GM23248 (cell line): Measurements from ENCODE around the gene HOXB6.

Experiments used
- EZH2 ChIP-seq: fragments of 200-600 bp; sonication (generic); IDR thresholded peaks from 2 replicates; pipeline ENCODE4 v1.6.1; 2018; ENCODE audit warnings: antibody characterized with exemption, mild to moderate bottlenecking; ENCODE audit not compliant: insufficient read depth, poor library complexity, severe bottlenecking
- EZH2phosphoT487 ChIP-seq: fragments of 200-600 bp; sonication (generic); IDR thresholded peaks from 2 replicates; pipeline ENCODE4 v1.6.1; 2018; ENCODE audit warnings: antibody characterized with exemption, moderate library complexity, mild to moderate bottlenecking, low read depth; ENCODE audit not compliant: insufficient read depth

DNA sequence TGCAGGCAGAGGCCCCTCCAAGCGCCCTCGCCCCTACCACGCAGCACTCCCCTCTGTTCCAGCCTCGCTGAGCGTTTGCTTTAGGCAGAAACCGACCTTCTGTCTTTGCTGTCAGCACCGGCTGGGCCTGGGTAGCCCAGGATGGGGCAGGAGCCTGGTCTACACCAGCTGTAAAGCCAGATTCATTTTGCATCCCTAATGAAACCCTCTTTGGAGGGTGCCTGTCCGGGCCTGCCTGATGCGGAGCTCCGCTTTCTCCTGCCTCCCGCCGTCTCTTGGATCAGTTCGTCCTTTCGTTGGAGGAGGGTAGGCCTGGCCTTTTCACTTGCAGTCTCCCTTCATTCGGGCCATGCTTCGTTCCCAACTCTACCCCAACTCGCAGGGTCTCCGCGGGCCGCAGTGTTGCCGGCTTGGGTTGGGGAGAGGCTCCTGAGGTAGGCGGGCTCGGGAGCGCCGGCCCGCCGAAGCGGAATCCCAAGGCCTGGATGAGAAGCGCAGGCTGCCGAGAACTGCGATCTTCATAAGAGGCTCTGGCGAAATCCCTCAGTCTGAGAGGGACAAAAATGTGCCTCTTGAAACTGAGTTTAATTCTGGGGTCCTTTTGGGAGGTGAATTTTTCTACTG is 15.2 kb upstream of the HOXB6 start:
- TF ChIP-seq EZH2 = no peak
- TF ChIP-seq EZH2phosphoT487 = no peak
